Effector memory CD4-positive, alpha-beta T cell (primary cell): ENCODE results near the gene FGD4.

Experiments
- DNase-seq, 3 donors: peaks; one replicate each; pipeline ENCODE4 v3.0.0-alpha.2; 2020
- H3K27ac ChIP-seq: 2 replicates; pipeline ENCODE4 v1.7.0; 2013; ENCODE audit warnings: mild to moderate bottlenecking, low read length, moderate library complexity; ENCODE audit not compliant: insufficient read depth, poor library complexity, severe bottlenecking
- H3K27me3 ChIP-seq: replicated peaks from 2 replicates; pipeline ENCODE4 v1.7.0; 2013; ENCODE audit warnings: mild to moderate bottlenecking, low read length; ENCODE audit not compliant: insufficient read depth, control insufficient read depth, poor library complexity, severe bottlenecking
- H3K36me3 ChIP-seq: 2 replicates; pipeline ENCODE4 v1.7.0; 2013; ENCODE audit warnings: mild to moderate bottlenecking, low read length, moderate library complexity; ENCODE audit not compliant: control insufficient read depth, insufficient read depth
- H3K4me1 ChIP-seq: 2 replicates; pipeline ENCODE4 v1.7.0; 2013; ENCODE audit warnings: low read length, mild to moderate bottlenecking; ENCODE audit not compliant: control insufficient read depth, insufficient read depth, poor library complexity, severe bottlenecking
- H3K4me3 ChIP-seq: 2 replicates; pipeline ENCODE4 v1.7.0; 2013; ENCODE audit warnings: low read length, low read depth, mild to moderate bottlenecking; ENCODE audit not compliant: insufficient read depth, poor library complexity, severe bottlenecking
- H3K9me3 ChIP-seq: 2 replicates; pipeline ENCODE4 v1.7.0; 2013; ENCODE audit warnings: mild to moderate bottlenecking, low read length, moderate library complexity; ENCODE audit not compliant: control insufficient read depth

The FGD4 gene

GRCh38 chr12:32647275-32647674 lies 247.9 kb downstream of the FGD4 start:
- Histone ChIP-seq H3K27ac (no peak overlapping the region), H3K4me1 (no peaks in the 10 kb centered on the region), H3K36me3 (no peaks in the 10 kb centered on the region), H3K9me3 (no peaks in the 10 kb centered on the region), H3K27me3 (no peaks in the 10 kb centered on the region), H3K4me3 (no peak overlapping the region)
- DNase-seq, result no peak

- H3K4me1 ChIP-seq, result no peaks in the 10 kb centered on the region
- no peak for DNase-seq
- no peaks in the 10 kb centered on the region for H3K27me3 ChIP-seq
- no peak overlapping the region for H3K4me3 ChIP-seq
- H3K36me3 ChIP-seq, result no peaks in the 10 kb centered on the region
- no peaks in the 10 kb centered on the region for H3K9me3 ChIP-seq
- no peak overlapping the region for H3K27ac ChIP-seq
Measured at GRCh38 chr12:32650508-32650907, 251.2 kb downstream of the FGD4 start.

- H3K36me3 ChIP-seq, result no peaks in the 10 kb centered on the region
- no peak for DNase-seq
- H3K4me3 ChIP-seq, result no peak overlapping the region
- H3K9me3 ChIP-seq, result no peaks in the 10 kb centered on the region
- no peaks in the 10 kb centered on the region for H3K27me3 ChIP-seq
- H3K27ac ChIP-seq, result no peak overlapping the region
- no peaks in the 10 kb centered on the region for H3K4me1 ChIP-seq
Measured at GRCh38 chr12:32651151-32651955, 252.0 kb downstream of the FGD4 start.

- H3K36me3 ChIP-seq, result no peaks in the 10 kb centered on the region
- H3K4me3 ChIP-seq, result no peak overlapping the region
- DNase-seq, result no peak
- H3K4me1 ChIP-seq, result no peaks in the 10 kb centered on the region
- H3K9me3 ChIP-seq, result no peaks in the 10 kb centered on the region
- H3K27ac ChIP-seq, result no peak overlapping the region
- no peaks in the 10 kb centered on the region for H3K27me3 ChIP-seq
Measured at GRCh38 chr12:32651956-32652210, 252.5 kb downstream of the FGD4 start.

- Histone ChIP-seq H3K4me3 (no peak overlapping the region), H3K36me3 (no peaks in the 10 kb centered on the region), H3K27me3 (no peaks in the 10 kb centered on the region), H3K27ac (no peak overlapping the region), H3K9me3 (no peaks in the 10 kb centered on the region), H3K4me1 (no peaks in the 10 kb centered on the region)
- no peak for DNase-seq
Measured at GRCh38 chr12:32659908-32660440, 260.6 kb downstream of the FGD4 start.

GRCh38 chr12:32661706-32662105 lies 262.3 kb downstream of the FGD4 start:
- Histone ChIP-seq H3K4me1 (no peaks in the 10 kb centered on the region), H3K9me3 (no peaks in the 10 kb centered on the region), H3K4me3 (no peak overlapping the region), H3K27ac (no peak overlapping the region), H3K36me3 (no peaks in the 10 kb centered on the region), H3K27me3 (no peaks in the 10 kb centered on the region)
- no peak for DNase-seq

- H3K27ac ChIP-seq, result no peak overlapping the region
- no peak for DNase-seq
- no peaks in the 10 kb centered on the region for H3K9me3 ChIP-seq
- H3K36me3 ChIP-seq, result no peaks in the 10 kb centered on the region
- H3K27me3 ChIP-seq, result no peaks in the 10 kb centered on the region
- H3K4me1 ChIP-seq, result no peaks in the 10 kb centered on the region
- no peak overlapping the region for H3K4me3 ChIP-seq
Measured at GRCh38 chr12:32662665-32663064, 263.3 kb downstream of the FGD4 start.

GRCh38 chr12:32666018-32666417 lies 266.7 kb downstream of the FGD4 start:
- Histone ChIP-seq H3K36me3 (no peaks in the 10 kb centered on the region), H3K27ac (no peak overlapping the region), H3K4me1 (no peaks in the 10 kb centered on the region), H3K27me3 (no peaks in the 10 kb centered on the region), H3K4me3 (no peak overlapping the region), H3K9me3 (no peaks in the 10 kb centered on the region)
- DNase-seq, result no peak

GRCh38 chr12:32669584-32669983 lies 270.2 kb downstream of the FGD4 start:
- H3K4me3 ChIP-seq, result no peak overlapping the region
- no peak for DNase-seq

GRCh38 chr12:32671930-32672780 lies 272.8 kb downstream of the FGD4 start:
- no peak for DNase-seq

More at GRCh38 chr12:32669584-32669983, 270.2 kb downstream of the FGD4 start:
- Histone ChIP-seq H3K9me3 (no peaks in the 10 kb centered on the region), H3K27me3 (no peaks in the 10 kb centered on the region), H3K4me1 (no peaks in the 10 kb centered on the region), H3K36me3 (no peaks in the 10 kb centered on the region), H3K27ac (no peak overlapping the region)

More at GRCh38 chr12:32671930-32672780, 272.8 kb downstream of the FGD4 start:
- H3K36me3 ChIP-seq, result no peaks in the 10 kb centered on the region
- no peaks in the 10 kb centered on the region for H3K9me3 ChIP-seq
- no peaks in the 10 kb centered on the region for H3K27me3 ChIP-seq
- H3K4me1 ChIP-seq, result no peaks in the 10 kb centered on the region
- no peak overlapping the region for H3K4me3 ChIP-seq
- no peak overlapping the region for H3K27ac ChIP-seq
